ENCODE results near the gene VAPB.

Gene VAPB

DNA sequence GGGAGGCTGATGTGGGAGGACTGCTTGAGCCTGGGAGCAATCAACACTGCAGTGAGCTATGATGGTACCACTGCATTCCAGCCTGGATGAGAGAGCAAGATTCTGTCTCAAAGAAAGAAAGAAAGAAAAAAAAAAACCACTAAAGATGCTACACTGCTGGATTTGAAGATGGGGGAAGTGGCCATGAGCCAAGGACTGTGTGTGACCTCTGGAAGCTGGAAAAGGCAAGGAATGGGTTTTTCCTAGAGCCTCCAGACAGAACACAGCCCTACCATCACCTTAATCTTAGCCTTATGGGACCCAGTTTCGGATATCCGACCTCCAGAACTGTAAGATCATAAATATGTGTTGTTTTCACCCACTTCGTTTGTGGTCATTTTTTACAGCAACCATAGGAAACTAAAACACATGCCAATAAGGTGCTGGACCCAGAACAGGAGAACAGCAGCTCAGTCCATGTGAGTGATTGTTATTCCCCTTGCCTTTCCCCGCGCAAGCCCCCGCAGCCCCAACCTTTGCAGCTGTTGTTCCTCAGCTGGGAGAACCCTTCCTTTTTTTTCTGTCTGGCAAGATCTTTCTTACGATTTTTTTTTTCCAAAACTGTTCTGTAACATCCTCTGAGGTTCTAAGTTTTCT, 11.1 kb upstream of the VAPB start:
- DNase-seq (ENCODE audit: low read depth): no peak

DNA sequence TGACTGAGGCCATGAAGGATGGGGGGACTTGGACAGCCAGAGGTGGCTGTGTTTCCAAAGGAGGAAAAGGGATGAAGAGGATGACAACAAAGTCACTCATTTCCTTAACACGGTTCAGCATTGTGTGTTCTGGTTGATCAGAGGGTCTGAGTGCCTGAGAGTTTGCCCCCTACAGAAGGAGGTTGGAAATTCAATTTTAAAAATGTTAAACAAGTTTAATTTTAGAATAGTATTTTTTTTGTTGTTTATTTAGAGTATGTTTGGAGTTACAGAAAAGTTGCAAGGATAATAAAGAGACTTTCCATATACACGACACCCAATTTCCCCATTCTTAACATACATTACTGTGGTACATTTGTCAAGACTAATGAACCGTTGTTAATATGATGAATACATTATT, 10.3 kb upstream of the VAPB start:
- no peak for DNase-seq (ENCODE audit: low read depth)

DNA sequence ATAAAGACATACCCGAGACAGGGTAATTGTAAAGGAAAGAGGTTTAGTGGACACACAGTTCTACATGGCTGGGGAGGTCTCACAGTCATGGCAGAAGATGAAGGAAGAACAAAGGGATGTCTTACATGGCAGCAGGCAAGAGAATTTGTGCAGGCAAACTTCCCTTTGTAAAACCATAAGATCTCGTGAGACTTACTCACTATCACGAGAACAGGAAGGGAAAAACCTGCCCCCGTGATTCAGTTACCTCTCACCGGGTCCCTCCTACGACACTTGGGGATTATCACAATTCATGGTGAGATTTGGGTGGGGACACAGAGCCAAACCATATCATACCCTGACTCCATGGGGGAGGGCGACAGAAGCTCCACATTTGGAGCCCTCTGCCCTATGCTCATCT, 7.4 kb upstream of the VAPB start:
- no peak for DNase-seq (ENCODE audit: low read depth)

DNA sequence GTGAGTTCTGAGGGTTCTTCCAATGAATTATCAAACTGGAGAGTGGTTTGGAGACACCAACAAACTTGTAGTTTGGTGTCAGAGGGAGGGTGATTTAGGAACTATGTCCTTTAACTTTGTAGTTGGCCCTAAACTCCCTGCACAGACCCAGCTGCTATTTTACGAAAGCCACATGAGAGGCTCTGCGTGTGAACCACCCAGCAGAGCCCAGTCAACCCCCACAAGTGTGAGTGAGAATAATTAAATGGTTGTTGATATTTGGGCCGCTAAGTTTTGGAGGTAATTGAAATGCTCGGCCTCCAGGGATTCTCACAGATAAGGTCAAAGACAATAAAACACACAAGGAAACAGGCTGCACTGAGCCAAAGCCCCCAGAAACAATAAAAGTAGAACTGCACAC, 6.9 kb upstream of the VAPB start:
- DNase-seq (ENCODE audit: low read depth): no peak

DNA sequence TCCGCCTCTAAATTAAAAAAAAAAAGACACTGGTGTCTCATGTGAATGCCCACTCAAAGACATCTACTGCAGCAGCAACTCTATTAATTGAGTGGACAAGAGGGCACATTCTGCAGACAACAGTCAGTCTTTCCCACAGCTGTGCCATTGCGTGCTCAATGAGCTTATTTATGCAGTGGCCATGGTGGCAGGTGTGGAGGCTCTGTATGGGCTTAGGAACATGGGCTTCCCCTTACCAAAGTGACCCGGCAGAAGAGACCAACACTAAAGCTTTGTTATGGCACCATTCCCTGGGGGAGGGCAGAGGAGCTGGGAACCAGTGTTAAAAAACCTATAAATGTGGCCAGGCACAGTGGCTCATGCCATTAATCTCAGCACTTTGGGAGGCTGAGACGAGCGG, 4.2 kb upstream of the VAPB start:
- no peak for DNase-seq (ENCODE audit: low read depth)

DNA sequence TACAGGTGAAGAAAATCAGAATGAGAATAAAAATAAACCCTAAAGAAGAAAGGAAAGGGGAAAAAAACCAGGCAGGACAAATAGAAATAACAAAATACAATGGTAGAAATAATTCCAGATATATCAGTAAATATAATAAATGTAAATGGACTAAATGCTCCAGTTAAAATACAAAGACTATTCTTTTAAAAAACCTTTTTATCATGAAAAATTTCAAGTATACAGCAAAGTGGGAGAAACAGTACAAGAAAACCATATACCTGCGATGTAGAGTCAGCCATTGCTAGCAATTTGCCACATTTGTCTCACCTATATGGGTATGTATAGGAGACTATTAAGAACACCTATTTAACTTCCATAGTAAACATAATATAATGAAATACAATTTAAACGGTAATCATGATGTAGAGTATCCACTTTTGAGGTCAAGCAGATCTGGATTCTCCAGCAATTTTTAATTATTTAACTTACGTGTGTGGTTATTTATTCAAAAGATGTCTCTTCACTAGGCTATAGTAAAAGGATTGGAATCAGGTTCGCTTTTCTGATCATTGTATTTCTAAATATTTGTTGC, 914 bp upstream of the VAPB start:
- no peak for DNase-seq (ENCODE audit: low read depth)

DNA sequence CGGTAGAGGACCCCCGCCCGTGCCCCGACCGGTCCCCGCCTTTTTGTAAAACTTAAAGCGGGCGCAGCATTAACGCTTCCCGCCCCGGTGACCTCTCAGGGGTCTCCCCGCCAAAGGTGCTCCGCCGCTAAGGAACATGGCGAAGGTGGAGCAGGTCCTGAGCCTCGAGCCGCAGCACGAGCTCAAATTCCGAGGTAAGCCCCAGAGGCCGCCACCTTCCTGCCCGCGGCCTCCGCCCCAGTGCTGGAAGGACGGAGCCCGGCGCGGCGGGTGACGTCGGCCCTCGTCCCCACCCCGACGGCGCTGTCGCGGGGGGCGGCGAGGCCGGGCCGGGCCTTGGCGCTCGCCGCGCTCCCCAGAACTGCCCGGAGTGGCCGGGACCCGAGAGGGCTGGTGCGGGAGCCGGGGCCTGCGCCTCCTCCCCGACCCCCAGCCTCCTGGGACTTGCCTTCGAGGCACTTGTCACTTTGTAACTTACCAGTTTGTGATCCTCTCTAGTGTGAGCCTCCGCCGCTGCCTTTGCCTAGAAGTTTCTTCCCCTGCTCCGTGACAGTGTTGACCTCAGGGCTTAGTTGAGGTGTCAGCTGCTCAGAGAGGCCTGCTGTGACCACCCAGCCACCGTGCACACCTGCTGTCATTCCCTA, 417 bp downstream of the VAPB start:
- no peak for DNase-seq (ENCODE audit: low read depth)

DNA sequence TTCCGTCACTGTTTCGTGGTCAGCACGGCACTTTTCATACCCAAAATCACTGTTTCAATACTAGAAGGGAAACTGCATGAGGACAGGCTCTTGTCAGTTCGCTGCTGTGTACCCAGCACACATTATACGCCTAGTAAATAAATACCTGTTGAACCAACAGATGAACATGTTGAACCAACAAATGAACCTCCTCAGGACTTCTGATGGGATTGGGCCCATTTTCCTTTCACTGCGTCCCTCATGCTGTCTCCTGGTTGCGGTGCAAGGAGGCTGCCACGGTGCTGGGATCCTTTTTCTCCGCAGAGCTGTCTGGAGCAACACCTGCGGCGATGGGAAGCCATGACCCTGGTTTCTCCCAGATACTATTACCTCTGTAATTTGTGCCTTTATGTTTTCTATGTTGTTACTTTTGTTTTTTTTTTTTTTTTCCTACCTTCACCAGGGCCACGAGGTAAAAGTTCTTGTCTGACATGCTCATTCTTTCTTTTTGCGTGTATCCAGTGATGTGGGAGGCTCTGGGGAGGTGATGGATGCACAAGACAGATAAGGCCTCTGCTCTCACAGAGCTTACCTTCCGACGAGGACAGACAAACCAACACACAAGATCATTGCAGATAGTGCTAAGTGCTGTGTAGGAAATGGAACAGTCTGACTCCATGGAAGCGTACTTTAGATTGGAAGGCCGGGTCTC, 1.1 kb downstream of the VAPB start:
- no peak for DNase-seq (ENCODE audit: low read depth)

DNA sequence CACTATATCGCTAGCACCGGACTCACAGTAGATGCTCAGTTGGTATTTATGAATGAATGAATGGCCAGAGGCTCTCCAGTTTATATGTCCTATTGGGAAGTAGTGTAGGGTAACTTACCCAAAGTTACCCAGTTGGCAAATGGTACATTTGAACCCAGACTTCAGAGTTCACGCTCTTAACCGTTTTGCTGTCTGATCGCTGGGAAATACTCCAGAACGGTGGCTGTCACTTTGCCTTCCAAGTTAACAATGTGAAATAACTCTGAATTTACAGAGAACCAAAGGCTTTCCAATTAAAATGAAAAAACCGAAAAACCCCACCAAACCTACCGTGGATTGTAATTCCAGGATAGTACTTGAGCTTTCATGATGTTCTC, 1.6 kb downstream of the VAPB start:
- no peak for DNase-seq (ENCODE audit: low read depth)

DNA sequence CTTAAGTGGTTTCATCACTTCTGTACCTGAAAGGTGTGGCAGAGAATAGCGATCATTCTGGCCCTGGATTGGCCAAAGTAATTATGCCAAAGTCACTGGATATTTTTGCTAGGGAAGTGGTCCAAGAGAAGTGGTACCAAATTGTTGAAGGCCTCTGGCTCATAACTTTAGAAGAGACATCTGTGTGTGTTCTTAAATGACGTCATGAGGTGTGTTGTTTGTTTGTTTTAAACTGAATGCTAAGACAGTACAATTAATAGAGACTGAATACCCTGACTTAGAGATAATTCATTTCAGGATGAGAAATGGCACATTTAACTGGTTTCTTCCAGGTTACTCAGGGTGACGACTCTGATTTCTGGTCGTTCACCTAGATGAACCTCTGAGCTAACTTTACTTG, 3.3 kb downstream of the VAPB start:
- no peak for DNase-seq (ENCODE audit: low read depth)

DNA sequence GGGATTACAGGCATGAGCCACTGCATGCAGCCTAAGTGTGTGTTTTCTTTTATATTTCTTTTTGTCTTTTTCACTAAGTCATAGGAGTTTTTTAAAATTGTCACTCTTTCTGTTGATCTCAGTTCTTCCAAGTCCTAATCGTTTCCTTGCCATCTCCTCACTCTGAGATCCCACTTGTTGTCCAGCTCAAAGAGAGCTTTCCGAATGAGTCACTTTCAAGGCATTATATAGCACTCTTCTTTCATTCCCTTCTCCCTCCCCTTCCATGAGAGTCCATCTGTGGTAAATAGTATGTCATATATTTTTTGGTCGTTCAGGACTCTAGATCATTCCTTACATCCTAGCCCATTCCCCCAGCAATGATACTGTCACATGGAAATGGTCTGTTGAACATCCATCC, 4.3 kb downstream of the VAPB start:
- DNase-seq (ENCODE audit: low read depth): no peak

DNA sequence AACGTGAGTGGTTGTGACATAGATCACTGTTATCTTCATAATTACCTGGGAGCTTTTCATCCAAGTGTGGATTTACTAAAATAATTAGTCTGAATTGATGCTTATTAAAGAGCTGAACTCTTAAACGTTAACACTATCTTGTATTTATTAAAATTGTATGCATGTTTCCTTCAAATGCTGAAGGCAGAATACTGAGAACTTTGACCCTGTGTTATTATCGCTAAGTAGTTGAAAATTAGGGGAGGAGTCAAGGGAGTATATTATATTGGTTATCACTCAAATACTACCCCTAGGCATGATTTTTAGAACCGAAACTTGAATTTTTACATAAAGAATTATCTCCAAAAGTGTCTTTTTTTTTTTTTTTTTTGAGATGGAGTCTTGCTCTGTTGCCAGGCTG, 5.8 kb downstream of the VAPB start:
- no peak for DNase-seq (ENCODE audit: low read depth)

DNA sequence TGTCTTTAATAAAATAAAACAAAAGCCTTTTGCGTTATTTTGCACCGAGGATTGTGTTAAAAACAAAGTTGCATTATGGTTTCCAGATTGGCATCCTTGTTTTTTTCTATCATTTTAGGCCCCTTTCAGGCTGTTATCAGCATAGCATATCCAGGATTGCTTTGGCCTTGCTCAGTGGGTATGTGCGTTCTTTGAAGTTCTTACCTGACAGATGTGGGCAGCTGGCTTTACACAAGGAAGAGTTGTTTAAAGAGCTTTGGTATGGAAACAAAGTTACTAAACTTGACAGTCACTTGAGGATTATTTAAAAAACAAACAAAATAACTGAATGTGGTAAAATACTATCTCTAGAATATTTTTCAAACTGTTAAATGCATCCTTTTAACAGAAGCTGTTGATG, 6.6 kb downstream of the VAPB start:
- no peak for DNase-seq (ENCODE audit: low read depth)

DNA sequence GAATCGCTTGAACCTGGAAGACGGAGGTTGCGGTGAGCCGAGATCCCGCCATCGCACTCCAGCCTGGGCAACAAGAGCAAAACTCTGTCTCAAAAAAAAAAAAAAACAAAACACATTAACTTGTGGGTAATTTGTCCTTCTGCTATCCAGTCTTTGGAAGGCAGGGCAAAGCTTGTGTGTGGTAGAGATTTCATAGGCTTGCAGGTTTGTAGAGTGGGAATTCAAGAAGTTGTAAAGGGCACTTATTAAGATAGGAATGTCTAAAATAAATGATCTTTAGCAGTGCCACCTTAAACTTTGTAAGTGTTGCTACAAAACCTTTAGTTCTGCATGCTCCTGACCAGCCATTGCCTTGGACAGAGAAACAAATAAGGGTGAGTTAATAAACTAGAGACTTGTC, 8.4 kb downstream of the VAPB start:
- DNase-seq (ENCODE audit: low read depth): no peak

DNA sequence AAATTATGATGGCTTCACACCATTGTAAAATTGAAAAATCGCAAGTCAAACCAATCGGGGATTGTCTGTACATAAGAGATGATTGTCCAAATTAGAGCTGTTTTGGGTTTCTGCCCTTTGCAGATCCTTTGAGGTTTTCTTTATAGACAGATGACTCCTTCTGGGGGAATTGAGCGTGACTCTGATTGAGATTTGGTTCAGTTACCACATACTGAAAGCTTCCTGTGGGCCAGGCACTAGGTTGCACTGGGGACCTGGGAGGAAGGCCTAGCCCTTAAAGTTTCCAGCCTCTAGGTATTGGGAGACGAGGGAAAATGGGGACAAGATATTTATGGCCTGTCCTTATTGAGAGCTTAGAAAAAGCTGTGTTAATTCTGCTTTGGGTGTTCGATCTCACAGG, 9.2 kb downstream of the VAPB start:
- DNase-seq (ENCODE audit: low read depth): no peak

DNA sequence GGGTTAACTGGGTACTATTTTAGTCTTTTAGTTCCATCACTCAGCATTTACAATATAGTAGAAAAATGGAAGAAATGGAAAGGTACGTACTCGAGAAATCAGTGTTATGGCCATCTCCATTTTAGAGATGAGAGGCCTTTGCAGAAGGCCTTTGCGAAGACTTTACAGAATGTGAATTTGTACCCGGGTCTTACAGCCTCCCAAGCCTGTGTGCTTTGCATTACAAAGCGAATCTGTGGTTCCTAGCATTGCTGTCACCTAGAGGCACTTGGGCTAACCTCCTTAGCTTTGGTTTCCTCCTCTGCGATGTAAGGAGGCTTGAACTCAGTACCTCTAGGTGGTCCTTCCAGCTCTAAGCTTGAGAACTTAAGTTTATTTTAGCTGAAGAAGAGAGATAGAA, 10.9 kb downstream of the VAPB start:
- DNase-seq (ENCODE audit: low read depth): no peak

DNA sequence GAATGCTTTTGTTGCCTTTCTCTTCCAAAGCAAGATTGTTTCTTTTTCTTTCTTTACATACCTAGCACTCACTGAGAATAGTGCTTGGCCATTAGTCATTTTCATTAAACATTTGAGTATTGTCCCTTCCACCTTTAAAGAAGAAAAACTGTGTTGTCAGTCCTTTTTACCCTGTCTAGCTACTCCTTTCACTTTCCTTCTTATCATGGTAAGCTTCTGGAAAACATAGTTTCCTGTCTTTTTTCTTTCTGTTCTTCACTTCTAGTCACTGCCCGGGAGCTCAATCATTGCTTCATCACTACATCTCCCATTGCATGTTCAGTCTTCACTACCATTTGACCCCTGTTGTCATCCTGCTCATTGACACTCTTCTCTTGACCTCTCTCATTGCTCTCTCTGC, 12.1 kb downstream of the VAPB start:
- no peak for DNase-seq (ENCODE audit: low read depth)

DNA sequence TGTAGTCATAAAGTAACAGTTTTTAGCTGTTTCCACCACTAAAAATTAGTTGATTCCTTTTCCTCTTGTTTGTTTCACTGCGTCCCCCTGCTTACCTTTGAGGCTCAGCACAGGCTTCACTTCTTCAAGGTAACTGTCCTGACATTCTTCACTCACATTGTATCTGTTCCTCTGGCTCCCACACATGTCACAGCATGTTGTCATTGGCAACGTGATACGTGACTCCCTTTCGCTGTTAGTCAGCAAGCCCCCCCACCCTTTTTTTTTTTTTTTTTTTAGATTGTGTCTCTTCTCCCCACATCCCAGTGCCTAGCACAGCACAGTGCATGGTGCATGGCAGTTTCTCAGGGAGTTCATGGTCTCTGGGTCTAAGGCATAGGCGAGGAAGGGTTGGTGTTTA, 13.3 kb downstream of the VAPB start:
- no peak for DNase-seq (ENCODE audit: low read depth)

DNA sequence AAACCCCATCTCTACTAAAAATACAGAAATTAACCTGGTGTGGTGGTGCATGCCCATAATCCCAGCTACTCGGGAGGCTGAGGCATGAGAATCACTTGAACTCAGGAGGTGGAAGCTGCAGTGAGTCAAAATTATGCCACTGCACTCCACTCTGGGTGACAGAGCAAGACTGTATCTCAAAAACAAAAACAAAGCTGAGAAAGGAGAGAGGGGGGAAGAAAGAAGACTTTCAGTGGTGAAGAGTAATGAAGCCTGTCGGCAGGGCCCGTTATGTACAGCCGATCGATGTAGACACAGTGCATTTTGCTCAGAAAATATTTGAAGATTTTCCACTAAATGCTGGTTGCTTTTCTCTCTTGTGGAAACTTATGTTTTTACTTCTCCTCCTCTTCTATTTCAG, 13.8 kb downstream of the VAPB start:
- DNase-seq (ENCODE audit: low read depth): no peak

DNA sequence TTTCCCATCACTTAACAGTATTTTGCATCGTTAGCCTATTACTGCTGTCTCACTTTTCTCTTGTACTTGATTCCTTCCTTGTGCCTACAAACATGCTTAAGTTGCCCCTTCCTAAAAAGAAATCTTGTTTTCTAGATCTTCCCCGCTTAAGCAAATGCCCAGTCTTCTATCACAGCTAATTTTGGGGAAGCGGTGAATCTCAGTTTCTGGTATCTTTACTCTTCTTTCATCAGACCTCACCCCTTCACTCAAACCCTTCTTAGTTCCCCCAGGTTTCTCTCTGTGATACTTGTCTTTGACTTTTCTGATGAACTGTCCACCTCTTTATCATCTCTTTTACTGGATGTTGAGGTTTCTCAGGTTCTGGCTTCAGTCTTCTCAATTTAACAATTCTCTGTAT, 14.2 kb downstream of the VAPB start:
- DNase-seq (ENCODE audit: low read depth): no peak

DNA sequence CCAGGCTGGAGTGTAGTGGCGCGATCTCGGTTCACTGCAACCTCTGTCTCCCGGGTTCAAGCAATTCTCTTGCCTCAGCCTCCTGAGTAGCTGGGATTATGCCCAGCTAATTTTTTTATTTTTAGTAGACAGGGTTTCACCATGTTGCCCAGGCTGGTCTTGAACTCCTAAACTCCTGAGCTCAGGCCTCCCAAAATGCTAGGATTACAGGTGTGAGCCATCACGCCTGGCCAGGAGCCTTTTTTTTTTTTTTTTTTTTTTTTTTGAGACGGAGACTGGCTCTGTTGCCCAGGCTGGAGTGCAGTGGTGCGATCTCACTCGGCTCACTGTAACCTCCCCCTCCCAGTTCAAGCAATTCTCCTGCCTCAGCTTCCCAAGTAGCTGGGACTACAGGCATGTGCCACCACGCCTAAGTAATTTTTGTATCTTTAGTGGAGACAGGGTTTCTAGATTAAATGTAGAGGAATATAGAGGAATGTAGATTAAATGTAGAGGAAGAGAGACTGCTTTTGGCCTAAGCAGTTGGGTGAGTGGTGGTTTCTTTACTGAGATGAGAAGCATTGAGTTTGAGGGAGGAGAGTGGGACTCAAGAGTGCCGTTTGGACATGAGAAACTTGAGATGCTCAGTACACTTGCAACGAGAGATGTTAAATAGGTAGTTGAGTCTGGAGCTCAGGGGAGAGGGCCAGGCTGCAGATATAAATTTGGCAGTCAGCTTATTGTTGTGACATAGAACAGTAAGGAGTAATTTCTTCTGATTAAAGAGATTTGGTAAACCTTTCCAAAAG, 16.7 kb downstream of the VAPB start:
- no peak for DNase-seq (ENCODE audit: low read depth)

DNA sequence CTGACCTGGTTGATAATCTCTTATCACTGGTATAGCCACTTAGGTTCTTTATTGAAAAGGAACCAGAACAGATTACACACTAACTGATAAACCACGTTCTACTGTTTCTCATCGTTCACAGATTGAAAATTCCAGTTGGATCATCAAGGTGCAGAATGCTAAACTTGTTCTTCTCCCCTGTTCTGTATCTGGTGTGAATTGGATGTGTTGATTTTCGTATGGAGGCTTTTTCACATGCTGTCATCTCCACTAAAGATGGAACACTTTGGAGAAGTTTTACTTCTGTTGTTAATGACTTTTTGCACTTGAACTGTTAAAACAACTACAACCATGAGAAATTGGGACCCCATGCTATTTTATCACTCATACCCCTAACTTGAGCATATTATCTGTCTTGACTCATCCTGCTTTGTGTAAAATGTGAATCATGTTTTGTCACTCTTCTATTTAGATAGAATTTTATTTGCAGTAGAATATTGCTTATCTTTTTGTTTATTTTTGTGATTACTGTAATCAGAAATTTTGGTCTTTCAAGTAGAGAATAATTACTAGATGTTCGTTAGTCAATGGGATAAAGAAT, 17.5 kb downstream of the VAPB start:
- no peak for DNase-seq (ENCODE audit: low read depth)

Data from stimulated activated CD8-positive, alpha-beta memory T cell treated with anti-CD3 and anti-CD28 coated beads, Interleukin-15, amount 100 ng/mL, for 1 hour (primary cell).